Activated CD4-positive, alpha-beta T cell treated with anti-CD3 and anti-CD28 coated beads, Interleukin-2, amount 50 U/mL, for 1 hour (primary cell): ENCODE measurements around the gene CDK8.

Experiments
- DNase-seq: peaks from one replicate; pipeline ENCODE4 v3.0.0-alpha.2; 2020

CDK8 gene

GRCh38 chr13:26449063-26449848, 195.3 kb downstream of the CDK8 start:
- no peak for DNase-seq
